ENCODE measurements around the gene DNAJB8. TPM values are rescaled to one million over a fixed set of nuclear protein-coding genes. Genes with fewer than 3 reads are reported as not detected.

The DNAJB8 gene
- total RNA-seq, 1 donor, result not detected

DNA sequence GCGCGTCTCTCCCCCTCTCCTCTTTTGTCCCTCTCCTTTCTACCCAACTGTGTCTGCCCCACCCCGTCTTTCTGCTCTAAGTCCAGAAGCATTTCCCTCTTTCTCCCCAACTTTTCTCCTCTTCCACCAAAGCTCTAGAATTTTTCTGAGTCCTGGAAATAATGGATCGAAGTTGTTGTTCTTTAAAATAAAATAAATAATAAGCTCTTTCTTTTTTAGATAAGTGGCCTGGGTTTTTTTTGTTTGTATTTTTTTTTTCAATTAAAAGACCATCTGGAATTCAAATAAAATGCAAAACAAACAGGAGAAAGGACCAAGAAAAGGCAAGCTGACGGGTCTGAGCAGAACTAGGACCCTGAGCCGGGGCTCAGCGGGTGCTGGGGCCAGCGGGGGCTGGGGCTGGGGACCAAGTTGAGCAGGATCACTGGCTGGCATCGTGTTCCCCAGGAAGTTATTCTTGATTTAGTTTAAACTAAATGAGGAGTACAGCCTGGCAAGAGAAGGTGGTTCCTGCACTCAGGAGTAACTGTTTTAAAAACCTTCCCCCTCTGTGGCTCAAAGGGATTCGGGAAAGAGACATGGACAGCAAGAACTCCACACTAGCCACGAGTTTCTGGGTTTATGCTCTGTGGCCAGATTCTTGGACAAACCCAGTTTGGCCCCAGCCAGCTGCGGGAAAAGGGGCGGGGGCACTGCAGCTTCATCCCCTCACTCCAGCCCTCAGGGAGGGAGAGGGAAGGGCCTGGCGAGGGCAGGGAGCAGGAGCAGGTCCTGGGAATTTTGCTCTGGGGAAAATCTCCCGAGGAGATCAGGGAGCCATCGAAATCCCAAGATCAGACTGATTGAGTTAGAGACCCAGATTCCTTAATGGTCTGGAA, 18.0 kb upstream of the DNAJB8 start:
- Histone ChIP-seq H3K27me3 (ENCODE audit: insufficient read depth, low read length) (peaks cover 15% of the 10 kb centered on the region), H3K4me1 (ENCODE audit: insufficient read depth, low read length) (peaks cover 27% of the 10 kb centered on the region), H4K20me1 (ENCODE audit: insufficient read depth, low read length) (no peaks in the 10 kb centered on the region), H2AFZ (ENCODE audit: low read length) (no peak overlapping the region), H3K4me3 (ENCODE audit: insufficient read depth, low read length) (no peak overlapping the region), H3K27ac (ENCODE audit: low read depth, low read length) (no peak overlapping the region), H3K79me2 (ENCODE audit: insufficient read depth, low read length) (no peaks in the 10 kb centered on the region), H3K9me3 (ENCODE audit: low read depth, low read length) (no peaks in the 10 kb centered on the region), H3K36me3 (ENCODE audit: insufficient read depth, low read length) (no peaks in the 10 kb centered on the region), H3K4me2 (ENCODE audit: insufficient read depth, low read length) (no peak overlapping the region)
- TF ChIP-seq CTCF (IDR thresholded peaks at IDR 0.05; ENCODE audit: extremely low read depth, low read depth, low read length), result no peak
- DNase-seq (ENCODE audit: insufficient read length, low spot score, missing footprints), result peak; percentile 32

DNA sequence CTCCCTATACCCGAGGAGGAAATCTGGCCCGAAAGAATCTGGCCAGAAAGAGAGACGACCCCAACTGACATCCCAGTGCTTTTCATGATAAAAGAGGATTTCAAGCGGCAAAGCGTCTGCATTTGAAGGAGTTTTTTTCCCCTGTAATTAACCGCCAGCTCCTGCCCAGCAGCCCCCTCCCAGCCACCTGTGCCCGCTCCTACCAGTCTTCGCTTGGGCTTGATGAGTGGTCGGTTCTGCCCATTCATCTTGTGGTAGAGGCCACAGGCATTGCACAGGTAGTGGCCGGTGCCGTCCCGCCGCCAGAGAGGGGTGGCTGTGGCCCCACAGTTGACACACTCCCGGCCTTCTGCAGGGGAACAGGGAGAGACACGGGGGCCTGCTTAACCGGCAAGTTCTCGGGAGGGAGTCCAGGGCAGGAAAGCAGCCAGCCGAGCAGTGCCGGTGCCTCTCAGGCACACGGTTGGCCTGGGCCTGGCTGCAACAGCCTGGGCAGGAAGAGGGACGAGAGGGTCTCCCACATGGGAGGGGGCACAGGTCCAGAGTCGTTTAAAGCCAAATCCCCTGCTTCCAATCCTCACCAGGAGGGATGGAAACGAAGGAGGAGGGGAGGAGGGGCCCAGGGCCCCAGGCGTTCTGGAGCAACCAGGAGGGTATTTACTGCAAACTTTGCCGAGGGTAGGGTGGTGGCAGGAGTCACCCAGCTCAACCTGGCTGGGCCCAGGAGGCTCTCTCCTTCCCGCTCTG, 17.1 kb upstream of the DNAJB8 start:
- Histone ChIP-seq H3K4me3 (ENCODE audit: insufficient read depth, low read length) (peak overlapping the region; percentile 42), H2AFZ (ENCODE audit: low read length) (no peak overlapping the region), H3K79me2 (ENCODE audit: insufficient read depth, low read length) (no peaks in the 10 kb centered on the region), H4K20me1 (ENCODE audit: insufficient read depth, low read length) (no peaks in the 10 kb centered on the region), H3K27me3 (ENCODE audit: insufficient read depth, low read length) (peaks cover 9% of the 10 kb centered on the region), H3K9me3 (ENCODE audit: low read depth, low read length) (no peaks in the 10 kb centered on the region), H3K4me2 (ENCODE audit: insufficient read depth, low read length) (peak overlapping the region; percentile 67), H3K4me1 (ENCODE audit: insufficient read depth, low read length) (peaks cover 26% of the 10 kb centered on the region), H3K36me3 (ENCODE audit: insufficient read depth, low read length) (no peaks in the 10 kb centered on the region), H3K27ac (ENCODE audit: low read depth, low read length) (peak overlapping the region; percentile 56)
- DNase-seq (ENCODE audit: insufficient read length, low spot score, missing footprints), result peak; percentile 68
- TF ChIP-seq CTCF (IDR thresholded peaks at IDR 0.05; ENCODE audit: extremely low read depth, low read depth, low read length), result no peak

- Histone ChIP-seq H2AFZ (ENCODE audit: low read length) (no peak overlapping the region), H3K4me1 (ENCODE audit: insufficient read depth, low read length) (peaks cover 26% of the 10 kb centered on the region), H3K4me2 (ENCODE audit: insufficient read depth, low read length) (peak overlapping the region; percentile 67), H3K27me3 (ENCODE audit: insufficient read depth, low read length) (peaks cover 9% of the 10 kb centered on the region), H3K9me3 (ENCODE audit: low read depth, low read length) (no peaks in the 10 kb centered on the region), H4K20me1 (ENCODE audit: insufficient read depth, low read length) (no peaks in the 10 kb centered on the region), H3K79me2 (ENCODE audit: insufficient read depth, low read length) (no peaks in the 10 kb centered on the region), H3K36me3 (ENCODE audit: insufficient read depth, low read length) (no peaks in the 10 kb centered on the region), H3K27ac (ENCODE audit: low read depth, low read length) (peak overlapping the region; percentile 56), H3K4me3 (ENCODE audit: insufficient read depth, low read length) (peak overlapping the region; percentile 42)
- DNase-seq (ENCODE audit: insufficient read length, low spot score, missing footprints), result peak; percentile 97
- peak; percentile 8 for TF ChIP-seq CTCF (IDR thresholded peaks at IDR 0.05; ENCODE audit: extremely low read depth, low read depth, low read length)
Measured at GRCh38 chr3:128482666-128483656, 16.3 kb upstream of the DNAJB8 start.
